ENCODE data around the gene ATP6V1A.

- TF ChIP-seq EZH2 (IDR thresholded peaks at IDR 0.05; ENCODE audit: borderline replicate concordance, low read depth, low read length, severe bottlenecking) (no peak), CTCF (IDR thresholded peaks at IDR 0.05; ENCODE audit: borderline replicate concordance, extremely low read depth, low read length, poor library complexity, severe bottlenecking) (no peak)
Measured at GRCh38 chr3:113717308-113717707, 29.5 kb upstream of the ATP6V1A start.

All from DND-41 (cell line).